ENCODE results near the gene SAMD4A. TPM values are rescaled to one million over a fixed set of nuclear protein-coding genes. Genes with fewer than 3 reads are reported as not detected.

Gene SAMD4A
- total and polyA plus RNA-seq, 10 donors, result 2.3 to 31.0 (median 21.2) TPM

GRCh38 chr14:54763761-54764160 lies 196.8 kb downstream of the SAMD4A start:
- TF ChIP-seq POLR2A (IDR thresholded peaks at IDR 0.05), result no peak
- DNase-seq, result peak; percentile 36
- Histone ChIP-seq H3K27ac (no peak overlapping the region), H3K4me1 (peaks cover 0 to 9% (median 0%) of the 10 kb centered on the region in 6 donors), H3K9me3 (no peaks in the 10 kb centered on the region), H3K4me3 (no peak overlapping the region), H3K27me3 (replicated peaks in 1 of 7) (no peaks in the 10 kb centered on the region), H3K36me3 (peaks cover 0 to 76% (median 19%) of the 10 kb centered on the region in 6 donors)
- WGBS, 5 donors, result 90 to 96% (median 93%) methylated on average over 11 to 12 of the region's 12 CpGs
- intact Hi-C loops (cut with DNase I; ENCODE audit: low total_unique reads), result no loop called here

- H3K4me3 ChIP-seq, result no peak overlapping the region
- H3K36me3 ChIP-seq, result peaks cover 0 to 72% (median 10%) of the 10 kb centered on the region in 6 donors
- intact Hi-C loops (cut with DNase I; ENCODE audit: low total_unique reads), result no loop called here
- DNase-seq, result peak; percentile 56
- no peaks in the 10 kb centered on the region for H3K9me3 ChIP-seq
- WGBS, 5 donors, result 48 to 60% (median 58%) methylated on average over 18 of the region's 18 CpGs
- peak overlapping the region in 1 of 8 donors; percentile 31 for H3K27ac ChIP-seq
- TF ChIP-seq CTCF (IDR thresholded peaks at IDR 0.05 in 8 of 11, conservative IDR thresholded peaks at IDR 0.05 in 3 of 11) (no peak), POLR2AphosphoS5 (IDR thresholded peaks at IDR 0.05) (peak in 1 of 3 donors; percentile 18), POLR2A (IDR thresholded peaks at IDR 0.05) (no peak)
- H3K4me1 ChIP-seq, result peaks cover 0 to 9% (median 0%) of the 10 kb centered on the region in 6 donors
- H3K27me3 ChIP-seq (replicated peaks in 1 of 7), result no peaks in the 10 kb centered on the region
Observed at GRCh38 chr14:54766276-54767138, 199.6 kb downstream of the SAMD4A start.

- Histone ChIP-seq H3K4me3 (no peak overlapping the region), H3K27ac (peak overlapping the region in 1 of 8 donors; percentile 30), H3K9me3 (no peaks in the 10 kb centered on the region), H3K36me3 (peaks cover 0 to 69% (median 9%) of the 10 kb centered on the region in 6 donors), H3K27me3 (replicated peaks in 1 of 7) (no peaks in the 10 kb centered on the region), H3K4me1 (peaks cover 0 to 9% (median 0%) of the 10 kb centered on the region in 6 donors)
- intact Hi-C loops (cut with DNase I; ENCODE audit: low total_unique reads), result no loop called here
- WGBS, 5 donors, result 66 to 75% (median 72%) methylated on average over 7 to 10 of the region's 10 CpGs
- TF ChIP-seq CTCF (IDR thresholded peaks at IDR 0.05 in 8 of 11, conservative IDR thresholded peaks at IDR 0.05 in 3 of 11), result no peak
- no peak for TF ChIP-seq POLR2A (IDR thresholded peaks at IDR 0.05)
- TF ChIP-seq POLR2AphosphoS5 (IDR thresholded peaks at IDR 0.05), result no peak
- DNase-seq, result peak; percentile 46
Observed at GRCh38 chr14:54767139-54767431, 200.2 kb downstream of the SAMD4A start.

- H3K36me3 ChIP-seq, result peaks cover 0 to 65% (median 9%) of the 10 kb centered on the region in 6 donors
- 92 to 100% (median 94%) methylated on average over 2 to 3 of the region's 3 CpGs for WGBS, 5 donors
Observed at GRCh38 chr14:54767450-54767849, 200.5 kb downstream of the SAMD4A start.

More at GRCh38 chr14:54767450-54767849, 200.5 kb downstream of the SAMD4A start:
- H3K9me3 ChIP-seq, result no peaks in the 10 kb centered on the region
- intact Hi-C loops (cut with DNase I; ENCODE audit: low total_unique reads), result no loop called here
- H3K27me3 ChIP-seq (replicated peaks in 1 of 7), result no peaks in the 10 kb centered on the region
- H3K4me3 ChIP-seq, result no peak overlapping the region
- DNase-seq, result peak; percentile 52
- H3K27ac ChIP-seq, result no peak overlapping the region
- peaks cover 0 to 9% (median 2%) of the 10 kb centered on the region in 6 donors for H3K4me1 ChIP-seq
- no peak for TF ChIP-seq POLR2A (IDR thresholded peaks at IDR 0.05)
- TF ChIP-seq POLR2AphosphoS5 (IDR thresholded peaks at IDR 0.05), result no peak
- no peak for TF ChIP-seq CTCF (IDR thresholded peaks at IDR 0.05 in 8 of 11, conservative IDR thresholded peaks at IDR 0.05 in 3 of 11)
